Astrocyte of the spinal cord (primary cell): ENCODE results near the gene SNU13.

Experiments used
- DNase-seq: peaks from one replicate; pipeline ENCODE4 v3.0.0; 2011; ENCODE audit warnings: low read depth, low spot score
- H3K4me3 ChIP-seq: 2 replicates; pipeline ENCODE4 v1.5.1; 2011; ENCODE audit warnings: low read depth, mild to moderate bottlenecking, low read length, moderate library complexity
- in situ Hi-C: cut with HindIII; loops from 2 replicates; pipeline ENCODE4 v1.10.0; 2017; ENCODE audit warnings: low sequenced_read_pairs
- TF ChIP-seq, protein P1 (sequence below): IDR thresholded peaks from 2 replicates; pipeline ENCODE4 v1.5.1; 2012; ENCODE audit warnings: low read depth, mild to moderate bottlenecking, low read length, inconsistent platforms

The SNU13 gene

DNA sequence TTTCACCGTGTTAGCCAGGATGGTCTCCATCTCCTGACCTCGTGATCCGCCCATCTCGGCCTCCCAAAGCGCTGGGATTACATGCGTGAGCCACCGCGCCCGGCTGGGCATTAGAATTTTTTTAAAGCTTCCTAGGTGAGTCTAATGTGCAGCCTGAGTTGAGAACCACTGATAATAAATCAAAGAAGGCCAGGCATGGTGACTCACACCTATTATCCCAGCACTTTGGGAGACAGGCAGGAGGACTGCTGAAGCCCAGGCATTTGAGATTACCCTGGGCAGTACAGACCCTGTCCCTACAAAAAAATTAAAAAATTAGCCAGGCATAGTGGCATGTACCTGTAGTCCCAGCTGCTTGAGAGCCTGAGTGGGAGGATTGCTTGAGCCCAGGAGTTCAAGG is 24.3 kb upstream of the SNU13 start:
- no peak for DNase-seq
- in situ Hi-C loops: no loop called here
- no peak overlapping the region for H3K4me3 ChIP-seq
- TF ChIP-seq, protein P1, sequence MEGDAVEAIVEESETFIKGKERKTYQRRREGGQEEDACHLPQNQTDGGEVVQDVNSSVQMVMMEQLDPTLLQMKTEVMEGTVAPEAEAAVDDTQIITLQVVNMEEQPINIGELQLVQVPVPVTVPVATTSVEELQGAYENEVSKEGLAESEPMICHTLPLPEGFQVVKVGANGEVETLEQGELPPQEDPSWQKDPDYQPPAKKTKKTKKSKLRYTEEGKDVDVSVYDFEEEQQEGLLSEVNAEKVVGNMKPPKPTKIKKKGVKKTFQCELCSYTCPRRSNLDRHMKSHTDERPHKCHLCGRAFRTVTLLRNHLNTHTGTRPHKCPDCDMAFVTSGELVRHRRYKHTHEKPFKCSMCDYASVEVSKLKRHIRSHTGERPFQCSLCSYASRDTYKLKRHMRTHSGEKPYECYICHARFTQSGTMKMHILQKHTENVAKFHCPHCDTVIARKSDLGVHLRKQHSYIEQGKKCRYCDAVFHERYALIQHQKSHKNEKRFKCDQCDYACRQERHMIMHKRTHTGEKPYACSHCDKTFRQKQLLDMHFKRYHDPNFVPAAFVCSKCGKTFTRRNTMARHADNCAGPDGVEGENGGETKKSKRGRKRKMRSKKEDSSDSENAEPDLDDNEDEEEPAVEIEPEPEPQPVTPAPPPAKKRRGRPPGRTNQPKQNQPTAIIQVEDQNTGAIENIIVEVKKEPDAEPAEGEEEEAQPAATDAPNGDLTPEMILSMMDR: no peak

DNA sequence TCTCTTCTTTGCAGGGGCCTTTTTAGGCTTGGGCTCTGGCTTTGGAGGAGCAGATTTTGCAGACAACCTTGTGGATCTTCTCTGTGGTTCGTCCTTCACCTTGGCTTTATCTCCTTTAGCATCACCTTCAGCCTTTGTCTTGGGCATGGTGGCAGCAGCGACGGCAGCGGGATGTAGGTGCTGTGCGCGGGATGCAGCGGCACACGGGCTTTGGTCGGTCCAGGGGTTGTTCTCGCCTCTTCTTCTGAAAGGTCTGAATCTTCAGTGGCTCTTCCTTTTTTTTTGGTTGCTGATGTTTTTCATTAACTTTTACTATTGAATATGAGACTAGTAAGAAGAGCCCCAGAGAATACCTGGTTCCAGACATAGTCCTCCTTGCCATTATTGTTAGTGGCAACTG is 20.7 kb upstream of the SNU13 start:
- TF ChIP-seq, protein P1: no peak
- no peak overlapping the region for H3K4me3 ChIP-seq
- DNase-seq: no peak
- in situ Hi-C loops: no loop called here

DNA sequence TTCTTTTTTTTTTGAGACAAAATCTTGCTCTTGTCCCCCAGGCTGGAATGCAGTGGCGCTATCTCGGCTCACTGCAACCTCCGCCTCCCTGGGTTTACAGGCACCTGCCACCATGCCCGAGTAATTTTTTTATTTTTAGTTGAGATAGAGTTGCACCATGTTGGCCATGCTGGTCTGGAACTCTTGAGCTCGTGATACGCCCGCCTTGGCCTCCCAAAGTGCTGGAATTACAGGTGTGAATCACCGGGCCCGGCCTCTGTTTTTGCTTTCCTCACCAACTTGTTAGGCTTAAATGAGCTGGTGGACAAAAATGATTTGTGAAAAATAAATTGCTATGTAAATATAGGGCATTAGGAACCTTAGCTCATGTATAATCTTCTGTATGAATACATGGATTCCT is 14.1 kb upstream of the SNU13 start:
- TF ChIP-seq, protein P1: no peak
- no peak for DNase-seq
- no peak overlapping the region for H3K4me3 ChIP-seq
- in situ Hi-C loops: no loop called here

DNA sequence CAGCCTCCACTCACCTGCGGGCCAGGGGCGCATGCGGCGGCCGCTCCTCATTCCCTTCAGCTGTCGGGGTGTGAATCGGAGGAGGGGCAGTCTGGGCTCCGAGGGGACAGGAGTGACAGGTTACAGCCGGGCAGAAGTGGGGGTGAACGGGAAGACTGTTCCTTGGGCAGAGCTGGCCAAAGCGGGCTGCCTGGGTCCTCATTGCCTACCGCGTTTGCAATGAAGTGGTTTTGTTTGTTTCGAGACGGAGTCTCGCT is 11.4 kb upstream of the SNU13 start:
- TF ChIP-seq, protein P1: no peak
- in situ Hi-C loops: no loop called here
- no peak overlapping the region for H3K4me3 ChIP-seq
- DNase-seq: no peak

DNA sequence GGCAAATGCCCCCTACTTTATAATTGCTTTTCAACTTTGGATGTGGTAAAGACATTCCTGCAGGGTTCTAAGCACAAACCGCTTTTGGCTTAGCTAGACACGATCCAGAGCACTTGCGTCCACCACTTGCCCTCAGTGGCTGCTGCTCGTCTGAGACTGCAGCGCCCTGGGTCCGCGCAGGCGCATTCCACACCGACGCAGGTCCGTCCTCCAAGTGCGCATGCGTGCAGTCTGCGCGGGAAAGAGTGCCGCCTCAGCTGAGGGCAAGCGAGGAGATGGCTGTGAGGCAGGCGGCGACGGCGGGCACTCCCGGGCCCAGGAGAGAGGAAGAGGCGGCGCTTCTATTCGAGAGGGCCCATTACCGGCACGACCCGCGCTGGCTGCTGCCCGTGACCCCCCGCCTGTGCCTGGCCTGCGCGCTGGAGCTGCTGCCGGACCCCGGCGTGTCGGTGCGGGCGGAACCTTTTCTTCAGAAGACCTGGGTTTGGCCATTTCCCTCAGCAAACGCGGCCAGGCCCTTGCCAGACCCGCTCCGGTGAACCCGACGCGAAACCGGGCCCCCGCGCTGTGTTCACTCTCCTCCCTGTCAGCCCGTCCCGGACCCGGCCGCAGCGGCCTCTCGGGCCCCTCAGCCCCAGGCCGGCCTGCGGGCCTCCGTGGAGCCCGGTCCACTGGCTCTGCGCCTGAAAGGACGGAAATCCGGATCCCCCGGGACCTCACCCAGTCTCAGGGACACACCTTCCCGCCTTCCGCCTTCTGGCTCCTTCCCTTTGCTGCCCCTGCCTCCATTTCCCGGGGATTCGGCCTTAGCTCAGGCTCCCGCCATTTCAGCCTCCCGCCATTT is 10.8 kb upstream of the SNU13 start, which contains the start of gene MEI1:
Gene MEI1 (plus strand): TSS at position 240 of the 844 bp plus-strand sequence. CDS start 36 bp downstream, at position 276.
- in situ Hi-C loops: no loop called here
- H3K4me3 ChIP-seq: no peak within 1 kb of the TSS

DNA sequence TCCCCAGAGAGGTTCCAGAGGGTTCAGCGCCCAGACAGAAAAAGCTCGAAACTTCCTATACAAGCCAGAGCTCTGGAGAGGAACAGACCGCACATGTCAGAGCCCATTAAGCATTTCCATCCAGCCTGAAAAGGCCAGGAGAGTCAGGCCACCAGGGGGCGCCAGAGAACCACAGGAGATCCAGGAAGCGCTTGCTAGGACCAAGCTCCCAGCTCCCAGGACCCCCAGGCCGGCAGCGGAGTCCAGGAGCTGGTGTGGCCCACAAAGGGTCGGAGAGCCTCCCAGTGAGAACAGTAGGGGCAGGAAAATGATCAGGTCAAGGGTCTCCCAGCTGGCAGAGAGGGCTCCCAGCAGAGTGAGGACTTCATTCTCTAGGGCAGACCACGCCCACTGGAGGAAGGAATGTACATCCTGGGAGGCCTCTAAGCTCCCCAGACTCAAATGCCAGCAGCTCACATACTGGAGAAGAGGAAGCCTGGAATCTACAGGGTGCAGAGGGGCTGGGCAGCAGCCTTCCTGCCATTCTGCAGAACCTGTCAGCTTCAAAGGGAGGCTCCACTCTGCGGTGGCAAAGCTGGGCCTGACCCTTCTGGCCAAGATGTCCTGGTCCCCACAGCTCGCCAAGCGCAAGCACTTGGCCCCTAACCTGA is 8.6 kb upstream of the SNU13 start:
- in situ Hi-C loops: no loop called here
- peak; percentile 89 for DNase-seq
- no peak overlapping the region for H3K4me3 ChIP-seq
- TF ChIP-seq, protein P1: peak; percentile 94

More for the DNA sequence above, 10.8 kb upstream of the SNU13 start, which contains the start of gene MEI1:
- peak; percentile 50 for DNase-seq
- TF ChIP-seq, protein P1: no peak
